MCF 10A (cell line): ENCODE data around the gene SSX5. TPM values are rescaled to one million over a fixed set of nuclear protein-coding genes. Genes with fewer than 3 reads are reported as not detected.
"Not testable (repeated sequence)": the region's sequence is repeated elsewhere in the genome, so short reads cannot be mapped to it uniquely, and the experiment has no call there.

Experiments
- BruUV-seq: library from RNA; stranded (reverse); fragments of 400-500 nt; replicated peaks from 2 replicates; lab custom pipeline; 2021; lab: Mats Ljungman, UMichigan
- CTCF ChIA-PET: fragments of 300-600 bp; sonication (Branson Sonifier 250); formaldehyde crosslinking; extraction: SDS; loops from one replicate; lab custom pipeline; 2021; ENCODE audit warnings: antibody characterized with exemption, inconsistent platforms; lab: Yijun Ruan, JAX
- POLR2A ChIA-PET: fragments of 300-600, 350-650 bp; sonication (Branson Sonifier 250); formaldehyde crosslinking; extraction: SDS; loops from one replicate; lab custom pipeline; 2020; ENCODE audit warnings: antibody characterized with exemption, inconsistent platforms; lab: Yijun Ruan, JAX
- DNase-seq: peaks from one replicate; pipeline ENCODE4 v3.0.0-alpha.2; 2018; ENCODE audit not compliant: unreplicated experiment
- H3K27ac Mint-ChIP-seq: one replicate; pipeline ENCODE4 v1.8.0; 2022; ENCODE audit warnings: mild to moderate bottlenecking, low read depth, mixed read lengths; ENCODE audit not compliant: unreplicated experiment
- H3K27me3 Mint-ChIP-seq: one replicate; pipeline ENCODE4 v1.8.0; 2022; ENCODE audit warnings: mixed read lengths; ENCODE audit not compliant: insufficient read depth, unreplicated experiment
- H3K36me3 Mint-ChIP-seq: one replicate; pipeline ENCODE4 v1.8.0; 2022; ENCODE audit warnings: mild to moderate bottlenecking, moderate library complexity, mixed read lengths; ENCODE audit not compliant: insufficient read depth, unreplicated experiment
- H3K4me1 Mint-ChIP-seq: one replicate; pipeline ENCODE4 v1.8.0; 2022; ENCODE audit warnings: mixed read lengths; ENCODE audit not compliant: insufficient read depth, unreplicated experiment
- H3K4me3 Mint-ChIP-seq: one replicate; pipeline ENCODE4 v1.8.0; 2022; ENCODE audit warnings: mild to moderate bottlenecking, moderate library complexity, mixed read lengths; ENCODE audit not compliant: unreplicated experiment
- H3K9me3 Mint-ChIP-seq: one replicate; pipeline ENCODE4 v1.8.0; 2022; ENCODE audit warnings: mixed read lengths; ENCODE audit not compliant: unreplicated experiment
- intact Hi-C: fragments of 100-400 bp; cut with micrococcal nuclease; formaldehyde crosslinking; loops from 2 replicates; pipeline ENCODE4 v1.14.1; 2022
- total RNA-seq: library from RNA; stranded (reverse); gene quantifications from 2 replicates; pipeline ENCODE4 v1.2.3, GENCODE V29; 2022
- TF ChIP-seq, protein P1 (sequence below): fragments of 200-600 bp; IDR thresholded peaks from one replicate; pipeline ENCODE4 v1.8.0; 2022; ENCODE audit warnings: antibody characterized with exemption, mild to moderate bottlenecking; ENCODE audit not compliant: unreplicated experiment

Gene SSX5
- total RNA-seq, 1 experiment from 2014 or later: not detected

GRCh38 chrX:48153769-48154168, 42.8 kb downstream of the SSX5 start:
- intact Hi-C loops: no loop called here
- H3K27ac Mint-ChIP-seq: no peak overlapping the region
- TF ChIP-seq, protein P1, sequence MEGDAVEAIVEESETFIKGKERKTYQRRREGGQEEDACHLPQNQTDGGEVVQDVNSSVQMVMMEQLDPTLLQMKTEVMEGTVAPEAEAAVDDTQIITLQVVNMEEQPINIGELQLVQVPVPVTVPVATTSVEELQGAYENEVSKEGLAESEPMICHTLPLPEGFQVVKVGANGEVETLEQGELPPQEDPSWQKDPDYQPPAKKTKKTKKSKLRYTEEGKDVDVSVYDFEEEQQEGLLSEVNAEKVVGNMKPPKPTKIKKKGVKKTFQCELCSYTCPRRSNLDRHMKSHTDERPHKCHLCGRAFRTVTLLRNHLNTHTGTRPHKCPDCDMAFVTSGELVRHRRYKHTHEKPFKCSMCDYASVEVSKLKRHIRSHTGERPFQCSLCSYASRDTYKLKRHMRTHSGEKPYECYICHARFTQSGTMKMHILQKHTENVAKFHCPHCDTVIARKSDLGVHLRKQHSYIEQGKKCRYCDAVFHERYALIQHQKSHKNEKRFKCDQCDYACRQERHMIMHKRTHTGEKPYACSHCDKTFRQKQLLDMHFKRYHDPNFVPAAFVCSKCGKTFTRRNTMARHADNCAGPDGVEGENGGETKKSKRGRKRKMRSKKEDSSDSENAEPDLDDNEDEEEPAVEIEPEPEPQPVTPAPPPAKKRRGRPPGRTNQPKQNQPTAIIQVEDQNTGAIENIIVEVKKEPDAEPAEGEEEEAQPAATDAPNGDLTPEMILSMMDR: no peak

GRCh38 chrX:48142697-48143096, 53.9 kb downstream of the SSX5 start:
- H3K27me3 Mint-ChIP-seq, H3K27ac Mint-ChIP-seq, POLR2A ChIA-PET, CTCF ChIA-PET, H3K4me3 Mint-ChIP-seq, DNase-seq, H3K9me3 Mint-ChIP-seq, intact Hi-C loops, H3K4me1 Mint-ChIP-seq, H3K36me3 Mint-ChIP-seq, BruUV-seq: not testable (repeated sequence)

More at GRCh38 chrX:48153769-48154168, 42.8 kb downstream of the SSX5 start:
- ChIA-PET POLR2A (no interaction called here), CTCF (no interaction called here)
- no peak for DNase-seq
- Mint-ChIP-seq H3K9me3 (peaks cover 8% of the 10 kb centered on the region), H3K4me1 (no peaks in the 10 kb centered on the region), H3K36me3 (no peaks in the 10 kb centered on the region), H3K4me3 (no peak overlapping the region), H3K27me3 (no peaks in the 10 kb centered on the region)
- BruUV-seq: no TSS peak

DNA sequence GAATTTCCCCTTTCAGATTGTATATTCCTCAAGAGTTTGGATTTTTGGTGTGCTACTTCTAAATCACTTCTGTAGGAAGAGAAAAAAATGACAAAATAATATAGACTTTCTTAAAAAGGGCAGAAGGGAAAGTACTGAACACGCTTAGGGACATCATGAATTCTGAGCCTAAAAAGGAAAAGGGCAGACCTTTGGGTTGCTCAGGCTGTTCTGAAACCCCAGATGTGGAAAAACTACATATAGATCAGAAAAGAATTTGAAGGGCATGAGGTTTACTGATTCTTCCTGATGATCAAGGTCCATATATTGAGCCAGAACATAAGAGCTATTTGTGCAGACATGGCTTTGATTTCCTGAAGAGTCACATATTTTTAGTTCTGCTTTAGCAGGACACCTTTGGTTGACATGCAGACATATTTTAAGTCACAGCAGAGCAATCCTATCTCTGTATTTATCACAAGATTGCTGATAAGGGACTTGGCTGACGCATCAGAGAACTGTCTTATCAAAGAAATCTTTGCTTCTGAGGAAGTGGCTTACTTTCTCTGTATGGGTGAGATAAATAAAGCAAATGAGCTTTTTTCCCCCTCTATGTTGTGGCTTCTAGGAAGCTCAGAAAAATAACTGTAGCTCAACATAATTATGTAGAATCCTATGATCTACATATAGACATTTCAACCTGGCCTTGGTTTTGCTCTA, 54.6 kb downstream of the SSX5 start:
- H3K9me3 Mint-ChIP-seq, CTCF ChIA-PET, H3K27me3 Mint-ChIP-seq, DNase-seq, H3K4me3 Mint-ChIP-seq, intact Hi-C loops, H3K4me1 Mint-ChIP-seq, H3K36me3 Mint-ChIP-seq, POLR2A ChIA-PET, H3K27ac Mint-ChIP-seq, BruUV-seq: not testable (repeated sequence)

DNA sequence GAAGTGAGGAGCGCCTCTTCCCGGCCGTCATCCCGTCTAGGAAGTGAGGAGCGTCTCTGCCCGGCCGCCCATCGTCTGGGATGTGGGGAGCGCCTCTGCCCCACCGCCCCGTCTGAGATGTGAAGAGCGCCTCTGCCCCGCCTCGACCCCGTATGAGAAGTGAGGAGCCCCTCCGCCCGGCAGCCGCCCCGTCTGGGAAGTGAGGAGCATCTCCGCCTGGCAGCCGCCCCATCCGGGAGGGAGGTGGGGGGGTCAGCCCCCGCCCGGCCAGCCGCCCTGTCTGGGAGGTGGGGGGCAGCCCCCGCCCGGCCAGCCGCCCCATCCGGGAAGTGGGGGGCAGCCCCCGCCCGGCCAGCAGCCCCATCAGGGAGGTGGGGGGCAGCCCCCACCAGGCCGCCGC, 57.5 kb downstream of the SSX5 start:
- H3K4me1 Mint-ChIP-seq, H3K9me3 Mint-ChIP-seq, H3K4me3 Mint-ChIP-seq, POLR2A ChIA-PET, H3K27me3 Mint-ChIP-seq, intact Hi-C loops, CTCF ChIA-PET, H3K36me3 Mint-ChIP-seq, BruUV-seq, DNase-seq, H3K27ac Mint-ChIP-seq: not testable (repeated sequence)

Other genes with a start within 250 kb of the SSX5 start
- gene ZNF182, start 192.8 kb downstream of the SSX5 start, total RNA-seq: 6.0 and 6.8 TPM in 2 replicates
- not detected in 2 replicates for gene SPACA5, start 189.8 kb downstream of the SSX5 start, total RNA-seq
- gene ZNF630, start 125.2 kb downstream of the SSX5 start, total RNA-seq: 2.4 and 3.2 TPM in 2 replicates
- not detected in 2 replicates for gene SPACA5B, start 66.2 kb downstream of the SSX5 start, total RNA-seq
- gene SSX1, start 58.6 kb upstream of the SSX5 start, total RNA-seq: not detected in 2 replicates
- gene SSX3, start 159.9 kb upstream of the SSX5 start, total RNA-seq: not detected in 2 replicates
- not detected in 2 replicates for gene SSX4, start 186.7 kb upstream of the SSX5 start, total RNA-seq
- not detected in 2 replicates for gene SSX4B, start 215.2 kb upstream of the SSX5 start, total RNA-seq